Body of pancreas (tissue), 4 donors: ENCODE measurements around the gene IFT22. TPM values are rescaled to one million over a fixed set of nuclear protein-coding genes. Genes with fewer than 3 reads are reported as not detected.
"Not testable (repeated sequence)": the region's sequence is repeated elsewhere in the genome, so short reads cannot be mapped to it uniquely, and the experiment has no call there.

ENCODE experiments used
- ATAC-seq: fragments of 150-250 bp; one replicate; pipeline ENCODE4 v1.9.1; 2016
- DNase-seq, 4 donors: peaks; one replicate each; pipeline ENCODE4 v3.0.0-alpha.2; 2019
- H3K27ac ChIP-seq, 4 donors: fragments of 200-600 bp; sonication (generic); 1 replicate in 3 of 4; 2 replicates in 1 of 4; pipeline versions ENCODE4 v1.5.1 to v1.6.1; 2016 to 2019; ENCODE audit warnings: mild to moderate bottlenecking in 1 of 4, mixed read lengths in 1 of 4, moderate library complexity in 1 of 4
- H3K27me3 ChIP-seq, 2 donors: fragments of 200-600 bp; sonication (generic); one replicate each; pipeline ENCODE4 v1.6.0; 2016; ENCODE audit warnings: mild to moderate bottlenecking in 1 of 2
- H3K36me3 ChIP-seq, 2 donors: fragments of 200-600 bp; sonication (generic); replicated peaks in 1 of 2; 2 replicates each; pipeline ENCODE4 v1.5.1; 2016; ENCODE audit warnings: low read depth in 2 of 2; ENCODE audit not compliant: insufficient read depth in 1 of 2
- H3K4me1 ChIP-seq: fragments of 200-600 bp; sonication (generic); one replicate; pipeline ENCODE4 v1.6.0; 2016
- H3K4me3 ChIP-seq, 2 donors: fragments of 200-600 bp; sonication (generic); 1 replicate in 1 of 2; 2 replicates in 1 of 2; pipeline ENCODE4 v1.5.1; 2016 to 2019
- H3K9me3 ChIP-seq, 3 donors: fragments of 200-600 bp; sonication (generic); 1 replicate in 2 of 3; 2 replicates in 1 of 3; pipeline ENCODE4 v1.5.1; 2016
- CTCF ChIP-seq, 7 experiments: fragments of 450-650 bp in 4 of 7; fragments of 200-600 bp in 3 of 7; sonication (generic) in 3 of 7; IDR thresholded peaks; one replicate each; pipeline ENCODE4 v1.5.1; 2016 to 2019; ENCODE audit warnings: antibody characterized with exemption in 7 of 7
- POLR2A ChIP-seq, 3 donors: fragments of 450-650 bp; IDR thresholded peaks; one replicate each; pipeline ENCODE4 v1.6.1; 2016; ENCODE audit warnings: antibody characterized with exemption in 3 of 3, mild to moderate bottlenecking in 2 of 3
- WGBS, 2 donors: methylation state at CpG; one replicate each; pipeline ENCODE4 v1.1.5; 2017; 5-methylcytosine and 5-hydroxymethylcytosine counted together
- intact Hi-C: fragments of 100-400 bp; cut with DNase I; formaldehyde crosslinking; loops from one replicate; pipeline ENCODE4 v1.15.1; 2023
- total RNA-seq, 2 donors: library from RNA; depleted of rRNA; stranded (reverse); fragments of >200 nt; gene quantifications; one replicate each; pipeline ENCODE4 v1.1.0, GENCODE V29; 2016

The IFT22 gene
- total RNA-seq, 2 donors from 2014 or later, result 18.7 to 31.0 TPM

GRCh38 chr7:101357433-101357832 is 35.8 kb upstream of the IFT22 start:
- Histone ChIP-seq H3K27ac (no peak overlapping the region), H3K4me3 (no peak overlapping the region), H3K4me1 (peaks cover 4% of the 10 kb centered on the region), H3K9me3 (no peaks in the 10 kb centered on the region), H3K27me3 (no peaks in the 10 kb centered on the region), H3K36me3 (no peaks in the 10 kb centered on the region)
- no peak for DNase-seq
- TF ChIP-seq POLR2A (IDR thresholded peaks at IDR 0.05) (no peak), CTCF (IDR thresholded peaks at IDR 0.05) (no peak)
- intact Hi-C loops, result no loop called here
- 82 to 86% methylated on average over 5 to 7 of the region's 7 CpGs for WGBS, 2 donors
- no peak for ATAC-seq

DNA sequence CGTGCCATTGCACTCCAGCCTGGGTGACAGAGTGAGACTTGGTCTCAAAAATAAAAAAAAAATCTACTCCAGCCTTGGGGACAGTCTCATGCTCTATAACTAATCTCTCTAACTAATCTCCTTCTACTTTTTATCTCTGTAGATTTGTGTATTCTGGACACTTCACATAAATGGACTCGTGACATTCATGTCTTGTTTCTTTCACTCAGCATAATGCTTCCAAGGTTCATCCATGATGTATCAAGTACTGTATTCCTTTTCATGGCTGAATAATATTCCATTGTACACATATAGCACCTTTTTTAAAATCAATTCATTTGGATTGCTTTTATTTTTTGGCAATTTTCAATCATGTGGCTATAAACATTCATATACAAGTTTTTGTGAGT is 31.3 kb upstream of the IFT22 start:
- H3K36me3 ChIP-seq, result no peaks in the 10 kb centered on the region
- peaks cover 8% of the 10 kb centered on the region for H3K4me1 ChIP-seq
- ATAC-seq (no peak), DNase-seq (no peak)
- TF ChIP-seq CTCF (IDR thresholded peaks at IDR 0.05) (no peak), POLR2A (IDR thresholded peaks at IDR 0.05) (no peak)
- no peak overlapping the region for H3K4me3 ChIP-seq
- no peak overlapping the region for H3K27ac ChIP-seq
- intact Hi-C loops, result no loop called here
- no peaks in the 10 kb centered on the region for H3K27me3 ChIP-seq
- WGBS, 2 donors, result 61 to 69% methylated on average over 2 of the region's 2 CpGs
- H3K9me3 ChIP-seq, result no peaks in the 10 kb centered on the region

GRCh38 chr7:101349300-101349699 is 27.7 kb upstream of the IFT22 start:
- 69 to 72% methylated on average over 11 to 12 of the region's 12 CpGs for WGBS, 2 donors
- H3K4me3 ChIP-seq, intact Hi-C loops, H3K27ac ChIP-seq, DNase-seq, H3K36me3 ChIP-seq, H3K4me1 ChIP-seq, ATAC-seq, H3K27me3 ChIP-seq, H3K9me3 ChIP-seq: not testable (repeated sequence)

DNA sequence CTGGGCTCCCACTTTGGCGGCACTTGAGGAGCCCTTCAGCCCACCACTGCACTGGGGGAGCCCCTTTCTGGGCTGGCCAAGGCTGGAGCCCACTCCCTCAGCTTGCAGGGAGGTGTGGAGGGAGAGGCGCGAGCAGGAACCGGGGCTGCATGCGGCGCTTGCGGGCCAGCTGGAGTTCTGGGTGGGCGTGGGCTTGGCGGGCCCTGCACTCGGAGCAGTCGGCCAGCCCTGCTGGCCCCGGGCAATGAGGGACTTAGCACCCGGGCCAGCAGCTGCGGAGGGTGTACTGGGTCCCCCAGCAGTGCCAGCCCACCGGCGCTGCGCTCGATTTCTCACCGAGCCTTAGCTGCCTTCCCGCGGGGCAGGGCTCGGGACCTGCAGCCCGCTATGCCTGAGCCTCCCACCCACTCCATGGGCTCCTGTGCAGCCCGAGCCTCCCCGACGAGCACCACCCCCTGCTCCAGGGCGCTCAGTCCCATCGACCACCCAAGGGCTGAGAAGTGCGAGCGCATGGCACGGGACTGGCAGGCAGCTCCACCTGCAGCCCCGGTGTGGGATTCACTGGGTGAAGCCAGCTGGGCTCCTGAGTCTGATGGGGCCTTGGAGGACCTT is 26.9 kb upstream of the IFT22 start:
- H3K27me3 ChIP-seq, H3K27ac ChIP-seq, DNase-seq, ATAC-seq, H3K9me3 ChIP-seq, H3K36me3 ChIP-seq, intact Hi-C loops, H3K4me3 ChIP-seq, H3K4me1 ChIP-seq: not testable (repeated sequence)
- 96 to 97% methylated on average over 5 to 27 of the region's 32 CpGs for WGBS, 2 donors

DNA sequence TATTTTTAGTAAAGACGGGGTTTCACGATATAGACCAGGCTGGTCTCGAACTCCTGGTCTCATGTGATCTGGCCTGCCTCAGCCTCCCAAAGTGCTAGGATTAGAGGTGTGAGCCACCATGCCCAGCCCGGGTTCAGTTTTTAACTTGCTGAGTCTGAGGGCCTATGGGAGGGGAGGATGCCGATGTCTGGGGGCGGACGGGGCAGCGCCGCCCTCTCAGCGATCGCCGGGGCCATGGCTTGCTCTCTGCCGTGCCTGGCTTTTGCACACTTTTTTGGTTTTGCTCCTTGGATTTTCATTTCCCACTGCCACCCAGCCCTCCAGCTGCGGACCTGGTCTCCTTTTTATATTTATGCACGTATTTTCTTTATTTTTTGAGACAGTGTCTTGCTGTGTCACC is 25.9 kb upstream of the IFT22 start:
- intact Hi-C loops, result no loop called here
- WGBS, 2 donors, result 92 to 95% methylated on average over 14 to 15 of the region's 15 CpGs
- Histone ChIP-seq H3K4me3 (no peak overlapping the region), H3K27me3 (no peaks in the 10 kb centered on the region), H3K4me1 (peaks cover 5% of the 10 kb centered on the region), H3K9me3 (no peaks in the 10 kb centered on the region), H3K27ac (no peak overlapping the region), H3K36me3 (no peaks in the 10 kb centered on the region)
- no peak for ATAC-seq
- no peak for DNase-seq
- TF ChIP-seq CTCF (IDR thresholded peaks at IDR 0.05) (no peak), POLR2A (IDR thresholded peaks at IDR 0.05) (no peak)

DNA sequence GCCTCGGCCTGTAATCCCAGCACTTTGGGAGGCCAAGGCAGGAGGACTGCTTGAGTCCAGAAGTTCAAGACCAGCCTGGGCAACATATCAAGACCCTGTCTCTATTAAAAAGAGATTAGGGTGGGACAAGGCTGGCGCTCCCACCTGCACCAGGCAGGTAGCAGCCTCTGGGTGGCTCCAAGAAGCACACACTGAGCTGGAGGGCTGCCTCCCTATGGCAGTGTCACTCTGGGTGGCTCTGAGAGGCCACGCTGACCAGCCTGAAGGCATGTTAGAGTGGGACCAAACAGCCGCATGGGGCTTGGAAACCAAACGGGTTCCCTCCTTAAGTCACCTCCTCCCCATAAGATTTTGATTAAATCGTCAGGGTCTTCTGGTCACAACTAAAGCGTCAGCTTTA is 21.3 kb upstream of the IFT22 start:
- intact Hi-C loops, result no loop called here
- Histone ChIP-seq H3K27me3 (no peaks in the 10 kb centered on the region), H3K4me1 (no peaks in the 10 kb centered on the region), H3K36me3 (no peaks in the 10 kb centered on the region), H3K27ac (no peak overlapping the region), H3K4me3 (no peak overlapping the region), H3K9me3 (no peaks in the 10 kb centered on the region)
- TF ChIP-seq CTCF (IDR thresholded peaks at IDR 0.05) (no peak), POLR2A (IDR thresholded peaks at IDR 0.05) (no peak)
- DNase-seq (no peak), ATAC-seq (no peak)
- 70 to 78% methylated on average over 5 to 6 of the region's 7 CpGs for WGBS, 2 donors
